Right atrium auricular region (tissue), 2 donors: ENCODE data around the gene RFC3. TPM values are rescaled to one million over a fixed set of nuclear protein-coding genes. Genes with fewer than 3 reads are reported as not detected.
"Not testable (repeated sequence)": the region's sequence is repeated elsewhere in the genome, so short reads cannot be mapped to it uniquely, and the experiment has no call there.

Source experiments
- DNase-seq: peaks from one replicate; pipeline ENCODE4 v3.0.0-alpha.2; 2019; ENCODE audit warnings: low spot score
- H3K27ac ChIP-seq, 2 donors: fragments of 200-600 bp; sonication (generic); 1 replicate in 1 of 2; 2 replicates in 1 of 2; pipeline ENCODE4 v1.5.1; 2016 to 2019
- H3K27me3 ChIP-seq, 2 donors: fragments of 200-600 bp; sonication (generic); one replicate each; pipeline versions ENCODE4 v1.5.1 to v1.6.0; 2017 to 2019
- H3K36me3 ChIP-seq: fragments of 200-600 bp; sonication (generic); one replicate; pipeline ENCODE4 v1.5.1; 2016
- H3K4me1 ChIP-seq, 2 donors: fragments of 200-600 bp; sonication (generic); one replicate each; pipeline versions ENCODE4 v1.5.1 to v1.6.0; 2017 to 2019
- H3K4me3 ChIP-seq, 2 donors: fragments of 200-600 bp; sonication (generic); 1 replicate in 1 of 2; 2 replicates in 1 of 2; pipeline ENCODE4 v1.5.1; 2017 to 2019; ENCODE audit warnings: mild to moderate bottlenecking in 1 of 2, moderate library complexity in 1 of 2
- H3K9me3 ChIP-seq, 2 donors: fragments of 200-600 bp; sonication (generic); one replicate each; pipeline ENCODE4 v1.5.1; 2019
- total RNA-seq, 2 donors: library from RNA; depleted of rRNA; stranded (reverse); fragments of >200 nt; gene quantifications; one replicate each; pipeline ENCODE4 v1.1.0, GENCODE V29; 2016
- TF ChIP-seq, protein P1 (sequence below), 2 donors: fragments of 200-600 bp; sonication (generic); IDR thresholded peaks; one replicate each; pipeline ENCODE4 v1.5.1; 2019; ENCODE audit warnings: antibody characterized with exemption in 2 of 2

Gene RFC3
- total RNA-seq, 2 donors from 2014 or later, result 3.3 to 4.9 TPM

GRCh38 chr13:33799950-33800592, 17.9 kb upstream of the RFC3 start:
- peaks cover 0 to 18% of the 10 kb centered on the region in 2 donors for H3K4me1 ChIP-seq
- no peak overlapping the region for H3K4me3 ChIP-seq
- H3K27ac ChIP-seq, result peak overlapping the region in 1 of 2 donors; percentile 12

DNA sequence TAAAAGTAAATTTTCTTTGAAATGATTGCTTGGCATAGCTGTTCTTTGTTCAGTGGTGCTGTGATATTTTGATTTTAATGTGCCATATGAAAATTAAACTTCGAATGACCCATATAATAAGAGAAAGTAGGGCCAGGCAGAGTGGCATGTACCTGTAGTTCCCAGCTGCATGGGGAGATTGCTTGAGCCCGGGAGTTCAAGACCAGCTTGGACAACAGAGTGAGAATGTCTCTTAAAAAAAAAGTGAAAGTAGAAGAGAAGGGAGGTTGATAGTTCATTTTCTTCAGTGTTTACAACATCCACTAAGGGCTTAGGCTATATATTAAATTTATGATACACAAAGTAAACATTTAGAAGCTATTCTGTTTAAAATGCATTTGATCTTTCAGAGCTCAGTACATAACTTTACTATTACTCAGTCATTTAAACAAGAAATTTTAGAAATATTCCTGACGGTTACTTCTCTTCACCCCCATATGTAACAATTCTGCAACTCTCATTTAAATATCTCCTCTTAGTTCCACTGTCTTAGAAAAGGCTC, 17.2 kb upstream of the RFC3 start:
- TF ChIP-seq, protein P1, sequence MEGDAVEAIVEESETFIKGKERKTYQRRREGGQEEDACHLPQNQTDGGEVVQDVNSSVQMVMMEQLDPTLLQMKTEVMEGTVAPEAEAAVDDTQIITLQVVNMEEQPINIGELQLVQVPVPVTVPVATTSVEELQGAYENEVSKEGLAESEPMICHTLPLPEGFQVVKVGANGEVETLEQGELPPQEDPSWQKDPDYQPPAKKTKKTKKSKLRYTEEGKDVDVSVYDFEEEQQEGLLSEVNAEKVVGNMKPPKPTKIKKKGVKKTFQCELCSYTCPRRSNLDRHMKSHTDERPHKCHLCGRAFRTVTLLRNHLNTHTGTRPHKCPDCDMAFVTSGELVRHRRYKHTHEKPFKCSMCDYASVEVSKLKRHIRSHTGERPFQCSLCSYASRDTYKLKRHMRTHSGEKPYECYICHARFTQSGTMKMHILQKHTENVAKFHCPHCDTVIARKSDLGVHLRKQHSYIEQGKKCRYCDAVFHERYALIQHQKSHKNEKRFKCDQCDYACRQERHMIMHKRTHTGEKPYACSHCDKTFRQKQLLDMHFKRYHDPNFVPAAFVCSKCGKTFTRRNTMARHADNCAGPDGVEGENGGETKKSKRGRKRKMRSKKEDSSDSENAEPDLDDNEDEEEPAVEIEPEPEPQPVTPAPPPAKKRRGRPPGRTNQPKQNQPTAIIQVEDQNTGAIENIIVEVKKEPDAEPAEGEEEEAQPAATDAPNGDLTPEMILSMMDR (IDR thresholded peaks at IDR 0.05), result no peak
- no peak overlapping the region for H3K27ac ChIP-seq
- no peaks in the 10 kb centered on the region for H3K36me3 ChIP-seq

More at GRCh38 chr13:33799950-33800592, 17.9 kb upstream of the RFC3 start:
- no peak for DNase-seq
- H3K9me3 ChIP-seq, result no peaks in the 10 kb centered on the region
- TF ChIP-seq, protein P1 (IDR thresholded peaks at IDR 0.05), result peak in 1 of 2 donors; percentile 64
- H3K36me3 ChIP-seq, result no peaks in the 10 kb centered on the region
- H3K27me3 ChIP-seq, result no peaks in the 10 kb centered on the region

GRCh38 chr13:33806470-33807248, 11.3 kb upstream of the RFC3 start:
- TF ChIP-seq, protein P1 (IDR thresholded peaks at IDR 0.05), result no peak
- H3K27ac ChIP-seq, result no peak overlapping the region
- no peaks in the 10 kb centered on the region for H3K36me3 ChIP-seq
- H3K4me1 ChIP-seq, result no peaks in the 10 kb centered on the region
- no peaks in the 10 kb centered on the region for H3K9me3 ChIP-seq
- H3K27me3 ChIP-seq, result no peaks in the 10 kb centered on the region
- H3K4me3 ChIP-seq, result no peak overlapping the region
- no peak for DNase-seq

More for the DNA sequence above, 17.2 kb upstream of the RFC3 start:
- H3K4me3 ChIP-seq, result no peak overlapping the region
- peaks cover 0 to 18% of the 10 kb centered on the region in 2 donors for H3K4me1 ChIP-seq
- no peaks in the 10 kb centered on the region for H3K9me3 ChIP-seq
- DNase-seq, result no peak
- no peaks in the 10 kb centered on the region for H3K27me3 ChIP-seq

- not testable (repeated sequence) for H3K9me3 ChIP-seq, H3K36me3 ChIP-seq, H3K4me1 ChIP-seq, DNase-seq, H3K4me3 ChIP-seq, H3K27ac ChIP-seq, H3K27me3 ChIP-seq
These were observed 5.1 kb upstream of the RFC3 start for GRCh38 chr13:33812829-33813228.

DNA sequence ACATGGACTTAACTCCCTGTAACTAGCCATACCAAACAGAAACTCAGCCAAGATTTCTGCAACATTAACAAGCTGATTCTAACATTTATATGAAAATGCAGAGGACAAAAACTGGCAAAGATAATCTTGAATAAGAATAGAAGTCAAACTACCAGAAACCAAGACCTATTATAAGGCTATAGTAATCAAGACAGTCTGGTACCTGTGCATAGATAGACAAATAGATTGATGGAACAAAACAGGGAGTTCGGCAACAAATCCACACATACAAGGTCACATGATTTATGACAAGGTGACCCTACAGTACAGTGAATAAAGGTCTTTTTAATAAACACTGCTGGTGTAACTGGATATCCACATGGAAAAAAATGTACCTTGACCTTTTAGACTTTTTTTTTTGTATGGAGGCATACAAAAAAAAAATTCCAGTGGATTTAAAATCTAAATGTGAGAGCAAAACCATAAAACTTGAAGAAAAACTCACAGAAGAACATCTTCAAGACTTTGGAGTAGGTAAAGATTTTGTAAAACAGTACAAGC, 2.9 kb upstream of the RFC3 start:
- no peaks in the 10 kb centered on the region for H3K27me3 ChIP-seq
- no peak overlapping the region for H3K4me3 ChIP-seq
- TF ChIP-seq, protein P1 (IDR thresholded peaks at IDR 0.05), result no peak

DNA sequence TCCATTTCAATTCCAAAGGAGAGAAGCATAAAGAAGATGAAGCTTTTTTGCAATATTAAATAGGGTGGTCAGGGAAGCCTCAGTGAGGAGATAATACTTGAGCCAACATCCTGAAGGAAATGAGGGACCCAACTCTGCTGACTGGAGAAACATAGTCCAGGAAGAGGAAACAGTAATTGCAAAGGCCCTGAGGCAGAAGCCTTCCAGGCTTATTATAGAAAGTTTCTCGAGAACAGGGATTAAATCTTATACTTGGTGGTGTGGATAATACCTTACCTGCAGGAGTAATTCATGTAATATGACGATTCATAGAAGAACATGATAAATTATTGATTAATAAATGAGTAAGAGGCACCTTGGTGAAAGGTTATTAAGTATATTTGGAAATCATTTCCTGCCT, 1.0 kb upstream of the RFC3 start:
- Histone ChIP-seq H3K4me3 (no peak overlapping the region), H3K4me1 (no peaks in the 10 kb centered on the region)
- DNase-seq, result no peak

More for the DNA sequence above, 2.9 kb upstream of the RFC3 start:
- H3K4me1 ChIP-seq, result no peaks in the 10 kb centered on the region
- H3K36me3 ChIP-seq, result no peaks in the 10 kb centered on the region
- DNase-seq, result no peak
- H3K27ac ChIP-seq, result no peak overlapping the region
- no peaks in the 10 kb centered on the region for H3K9me3 ChIP-seq

More for the DNA sequence above, 1.0 kb upstream of the RFC3 start:
- Histone ChIP-seq H3K27me3 (no peaks in the 10 kb centered on the region), H3K36me3 (no peaks in the 10 kb centered on the region), H3K9me3 (no peaks in the 10 kb centered on the region), H3K27ac (no peak overlapping the region)
- TF ChIP-seq, protein P1 (IDR thresholded peaks at IDR 0.05), result no peak
